ENCODE data around the gene SPINK1.

- TF ChIP-seq CTCF (IDR thresholded peaks at IDR 0.05) (no peak), POLR2AphosphoS5 (IDR thresholded peaks at IDR 0.05) (no peak), POLR2A (IDR thresholded peaks at IDR 0.05) (no peak), EP300 (IDR thresholded peaks at IDR 0.05) (no peak)
These were observed 20.9 kb upstream of the SPINK1 start for GRCh38 chr5:147852365-147852764.
